Activated CD8-positive, alpha-beta memory T cell treated with anti-CD3 and anti-CD28 coated beads, Interleukin-2, amount 50 U/mL, for 1 hour (primary cell): ENCODE data around the gene ELFN1.

Source experiments
- DNase-seq: peaks from one replicate; pipeline ENCODE4 v3.0.0-alpha.2; 2020; ENCODE audit errors: extremely low read depth

Gene ELFN1

DNA sequence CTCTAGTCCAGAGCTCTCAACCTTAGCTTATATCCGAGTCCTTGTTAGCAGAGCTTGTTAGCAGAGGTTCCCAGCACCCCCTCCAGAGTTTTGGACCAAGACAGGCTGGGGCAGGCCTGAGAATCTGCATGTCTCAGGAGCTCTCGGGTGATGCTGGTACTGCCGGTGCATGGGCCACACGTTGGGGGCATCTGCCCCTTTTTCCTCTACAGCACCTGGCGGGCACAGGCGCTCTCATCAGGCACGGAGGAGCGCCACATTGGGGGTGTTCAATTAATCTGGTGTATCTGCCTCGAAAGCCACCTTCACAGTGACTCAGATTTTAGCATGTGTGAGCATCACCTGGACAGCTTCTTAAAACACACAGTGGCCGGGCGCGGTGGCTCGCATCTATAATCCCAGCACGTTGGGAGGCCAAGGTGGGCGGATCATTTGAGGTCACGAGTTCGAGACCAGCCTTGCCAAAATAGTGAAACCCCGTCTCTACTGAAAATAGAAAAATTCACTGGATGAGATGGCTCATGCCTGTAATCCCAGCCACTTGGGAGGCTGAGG, 117.7 kb downstream of the ELFN1 start:
- no peak for DNase-seq

DNA sequence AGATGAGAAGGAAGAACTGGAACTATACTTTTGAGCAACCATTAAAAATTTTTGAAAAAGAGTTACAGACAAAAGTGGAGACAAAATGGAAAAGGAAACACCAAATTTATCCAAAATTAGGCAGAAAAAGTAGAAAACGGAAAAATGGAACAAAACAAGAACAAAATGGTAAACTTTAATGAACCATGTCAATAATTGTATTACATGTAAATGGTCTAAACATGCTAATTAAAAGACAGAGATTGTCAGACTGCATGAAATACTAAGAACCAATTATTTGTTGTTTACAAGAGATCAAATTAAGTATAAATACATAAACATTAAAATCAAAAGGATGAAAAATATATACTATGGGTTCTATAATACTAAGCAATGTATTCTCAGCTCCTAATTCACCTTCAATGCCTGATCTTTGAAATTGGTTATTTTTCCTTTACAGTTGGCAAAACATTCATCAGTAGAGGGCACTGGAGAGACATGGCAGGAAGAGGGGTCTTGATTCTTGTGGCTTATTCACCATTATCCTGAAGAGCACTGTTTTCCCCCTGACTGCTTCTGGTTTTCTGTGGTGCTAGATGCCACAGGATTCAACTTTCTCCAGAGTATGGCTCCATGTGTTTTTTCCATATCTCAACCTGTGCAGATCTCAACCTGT, 124.9 kb downstream of the ELFN1 start:
- no peak for DNase-seq
